Left forelimb (tissue), 1 donor: ENCODE data around the gene ITGB6.

Experiments
- DNase-seq: peaks from one replicate; pipeline ENCODE4 v3.0.0-alpha.2; 2018; ENCODE audit warnings: low spot score

ITGB6 gene

DNA sequence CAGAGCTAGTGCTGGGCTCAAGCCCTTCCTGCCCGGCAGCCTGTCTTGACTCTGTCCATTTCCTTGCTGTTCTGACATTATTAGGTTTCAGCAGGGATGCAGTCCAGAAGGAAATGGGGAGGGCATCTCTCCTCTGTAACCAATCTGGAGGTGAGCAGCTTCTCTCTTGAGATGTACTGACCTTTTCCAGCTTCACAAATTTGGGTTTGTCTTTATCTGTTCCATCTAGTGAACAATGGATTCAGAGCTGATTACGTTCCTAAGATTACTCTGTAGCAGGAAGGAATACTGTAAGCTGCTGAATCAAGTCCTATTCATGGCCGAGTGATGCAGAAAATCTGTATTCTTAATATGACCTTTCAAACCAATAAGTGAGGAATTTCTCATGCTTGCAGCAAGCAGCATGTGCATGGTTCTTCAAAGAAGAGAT is 148.7 kb downstream of the ITGB6 start:
- DNase-seq: no peak

DNA sequence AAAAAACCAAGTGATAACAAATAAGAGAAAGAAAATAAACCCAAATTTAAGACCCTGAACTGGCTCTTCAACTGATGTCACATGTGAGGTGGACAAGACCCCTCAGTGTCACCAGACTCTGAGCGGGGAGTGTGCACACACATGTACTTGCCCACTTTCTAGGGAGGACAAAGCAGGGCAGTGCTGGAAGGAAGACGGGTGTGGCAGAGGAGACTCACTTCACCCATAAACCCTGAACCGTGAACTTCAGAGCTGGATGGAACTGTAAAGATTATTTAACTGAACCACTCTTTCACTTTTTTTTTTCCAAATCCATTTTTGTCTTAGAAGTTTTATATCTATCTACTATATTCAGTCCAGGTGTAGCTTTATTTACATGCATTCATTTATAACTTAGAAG is 149.9 kb downstream of the ITGB6 start:
- DNase-seq: no peak
